ENCODE measurements around the gene FAM50A.

FAM50A gene

GRCh38 chrX:154484255-154485149 is 40.6 kb downstream of the FAM50A start:
- no peaks in the 10 kb centered on the region for H3K36me3 ChIP-seq (ENCODE audit: control insufficient read depth, insufficient read depth, low read length)
- H3K9me3 ChIP-seq (ENCODE audit: control insufficient read depth, low read length), result no peaks in the 10 kb centered on the region
- H3K4me1 ChIP-seq (ENCODE audit: control insufficient read depth, insufficient read depth, low read length, poor library complexity, severe bottlenecking), result peaks cover 11% of the 10 kb centered on the region
- no peaks in the 10 kb centered on the region for H3K27me3 ChIP-seq (replicated peaks; ENCODE audit: control insufficient read depth, insufficient read depth, low read length, poor library complexity, severe bottlenecking)
- H3K4me3 ChIP-seq (ENCODE audit: insufficient read depth, low read depth, low read length, poor library complexity, severe bottlenecking), result no peak overlapping the region
- no peak for DNase-seq
- no peak overlapping the region for H3K27ac ChIP-seq (ENCODE audit: insufficient read depth, low read length, poor library complexity, severe bottlenecking)

GRCh38 chrX:154485150-154486051 is 41.5 kb downstream of the FAM50A start:
- Histone ChIP-seq H3K27ac (ENCODE audit: insufficient read depth, low read length, poor library complexity, severe bottlenecking) (peak overlapping the region; percentile 58), H3K9me3 (ENCODE audit: control insufficient read depth, low read length) (no peaks in the 10 kb centered on the region), H3K4me3 (ENCODE audit: insufficient read depth, low read depth, low read length, poor library complexity, severe bottlenecking) (peak overlapping the region; percentile 46), H3K27me3 (replicated peaks; ENCODE audit: control insufficient read depth, insufficient read depth, low read length, poor library complexity, severe bottlenecking) (no peaks in the 10 kb centered on the region), H3K4me1 (ENCODE audit: control insufficient read depth, insufficient read depth, low read length, poor library complexity, severe bottlenecking) (peaks cover 10% of the 10 kb centered on the region), H3K36me3 (ENCODE audit: control insufficient read depth, insufficient read depth, low read length) (no peaks in the 10 kb centered on the region)
- no peak for DNase-seq

- H3K27ac ChIP-seq (ENCODE audit: insufficient read depth, low read length, poor library complexity, severe bottlenecking), result peak overlapping the region; percentile 58
- no peaks in the 10 kb centered on the region for H3K9me3 ChIP-seq (ENCODE audit: control insufficient read depth, low read length)
- no peaks in the 10 kb centered on the region for H3K27me3 ChIP-seq (replicated peaks; ENCODE audit: control insufficient read depth, insufficient read depth, low read length, poor library complexity, severe bottlenecking)
- no peaks in the 10 kb centered on the region for H3K36me3 ChIP-seq (ENCODE audit: control insufficient read depth, insufficient read depth, low read length)
- peak overlapping the region; percentile 46 for H3K4me3 ChIP-seq (ENCODE audit: insufficient read depth, low read depth, low read length, poor library complexity, severe bottlenecking)
- peaks cover 10% of the 10 kb centered on the region for H3K4me1 ChIP-seq (ENCODE audit: control insufficient read depth, insufficient read depth, low read length, poor library complexity, severe bottlenecking)
- peak; percentile 19 to 28 (median 21) for DNase-seq
These were observed 42.1 kb downstream of the FAM50A start for GRCh38 chrX:154486052-154486395.

GRCh38 chrX:154486396-154487207 is 42.7 kb downstream of the FAM50A start, which contains the start of gene UBL4A:
Gene UBL4A (minus strand): TSS chrX:154486615. CDS start chrX:154486584, 31 bp downstream.
- no peaks in the 10 kb centered on the region for H3K36me3 ChIP-seq (ENCODE audit: control insufficient read depth, insufficient read depth, low read length)
- H3K9me3 ChIP-seq (ENCODE audit: control insufficient read depth, low read length), result no peaks in the 10 kb centered on the region
- H3K27ac ChIP-seq (ENCODE audit: insufficient read depth, low read length, poor library complexity, severe bottlenecking), result peak within 1 kb of the TSS; percentile 58
- peak within 1 kb of the TSS; percentile 46 for H3K4me3 ChIP-seq (ENCODE audit: insufficient read depth, low read depth, low read length, poor library complexity, severe bottlenecking)
- DNase-seq, result peak; percentile 34 to 45 (median 40)
- H3K27me3 ChIP-seq (replicated peaks; ENCODE audit: control insufficient read depth, insufficient read depth, low read length, poor library complexity, severe bottlenecking), result no peaks in the 10 kb centered on the region
- peaks cover 10% of the 10 kb centered on the region for H3K4me1 ChIP-seq (ENCODE audit: control insufficient read depth, insufficient read depth, low read length, poor library complexity, severe bottlenecking)

- H3K4me3 ChIP-seq (ENCODE audit: insufficient read depth, low read depth, low read length, poor library complexity, severe bottlenecking), result no peak overlapping the region
- peaks cover 10% of the 10 kb centered on the region for H3K4me1 ChIP-seq (ENCODE audit: control insufficient read depth, insufficient read depth, low read length, poor library complexity, severe bottlenecking)
- no peaks in the 10 kb centered on the region for H3K27me3 ChIP-seq (replicated peaks; ENCODE audit: control insufficient read depth, insufficient read depth, low read length, poor library complexity, severe bottlenecking)
- H3K9me3 ChIP-seq (ENCODE audit: control insufficient read depth, low read length), result no peaks in the 10 kb centered on the region
- H3K36me3 ChIP-seq (ENCODE audit: control insufficient read depth, insufficient read depth, low read length), result no peaks in the 10 kb centered on the region
- DNase-seq, result no peak
- peak overlapping the region; percentile 32 for H3K27ac ChIP-seq (ENCODE audit: insufficient read depth, low read length, poor library complexity, severe bottlenecking)
These were observed 43.8 kb downstream of the FAM50A start for GRCh38 chrX:154487518-154488290.

- H3K9me3 ChIP-seq (ENCODE audit: control insufficient read depth, low read length), result no peaks in the 10 kb centered on the region
- DNase-seq, result no peak
- no peaks in the 10 kb centered on the region for H3K27me3 ChIP-seq (replicated peaks; ENCODE audit: control insufficient read depth, insufficient read depth, low read length, poor library complexity, severe bottlenecking)
- H3K4me3 ChIP-seq (ENCODE audit: insufficient read depth, low read depth, low read length, poor library complexity, severe bottlenecking), result no peak overlapping the region
- no peak overlapping the region for H3K27ac ChIP-seq (ENCODE audit: insufficient read depth, low read length, poor library complexity, severe bottlenecking)
- H3K36me3 ChIP-seq (ENCODE audit: control insufficient read depth, insufficient read depth, low read length), result no peaks in the 10 kb centered on the region
- H3K4me1 ChIP-seq (ENCODE audit: control insufficient read depth, insufficient read depth, low read length, poor library complexity, severe bottlenecking), result peaks cover 10% of the 10 kb centered on the region
These were observed 44.6 kb downstream of the FAM50A start for GRCh38 chrX:154488336-154489075.

GRCh38 chrX:154489182-154489581 is 45.2 kb downstream of the FAM50A start:
- Histone ChIP-seq H3K4me3 (ENCODE audit: insufficient read depth, low read depth, low read length, poor library complexity, severe bottlenecking) (peak overlapping the region; percentile 49), H3K9me3 (ENCODE audit: control insufficient read depth, low read length) (no peaks in the 10 kb centered on the region), H3K36me3 (ENCODE audit: control insufficient read depth, insufficient read depth, low read length) (no peaks in the 10 kb centered on the region), H3K27me3 (replicated peaks; ENCODE audit: control insufficient read depth, insufficient read depth, low read length, poor library complexity, severe bottlenecking) (no peaks in the 10 kb centered on the region), H3K4me1 (ENCODE audit: control insufficient read depth, insufficient read depth, low read length, poor library complexity, severe bottlenecking) (peaks cover 10% of the 10 kb centered on the region), H3K27ac (ENCODE audit: insufficient read depth, low read length, poor library complexity, severe bottlenecking) (peak overlapping the region; percentile 78)
- DNase-seq, result no peak

GRCh38 chrX:154490021-154490413 is 46.1 kb downstream of the FAM50A start:
- H3K4me3 ChIP-seq (ENCODE audit: insufficient read depth, low read depth, low read length, poor library complexity, severe bottlenecking), result peak overlapping the region; percentile 49
- H3K36me3 ChIP-seq (ENCODE audit: control insufficient read depth, insufficient read depth, low read length), result no peaks in the 10 kb centered on the region
- peak overlapping the region; percentile 78 for H3K27ac ChIP-seq (ENCODE audit: insufficient read depth, low read length, poor library complexity, severe bottlenecking)
- DNase-seq, result peak in 2 of 3 donors; percentile 12 to 15
- H3K27me3 ChIP-seq (replicated peaks; ENCODE audit: control insufficient read depth, insufficient read depth, low read length, poor library complexity, severe bottlenecking), result no peaks in the 10 kb centered on the region
- H3K4me1 ChIP-seq (ENCODE audit: control insufficient read depth, insufficient read depth, low read length, poor library complexity, severe bottlenecking), result peaks cover 10% of the 10 kb centered on the region
- H3K9me3 ChIP-seq (ENCODE audit: control insufficient read depth, low read length), result no peaks in the 10 kb centered on the region
